SK-N-SH treated with all-trans-retinoic acid at 6 μM for 48 hours (cell line): ENCODE data around the gene CP.

Experiments used
- ATAC-seq: fragments of 200-7000 bp; cut with Tn5 transposase; 3 replicates; pipeline ENCODE4 v1.9.1; 2020; ENCODE audit warnings: mild to moderate bottlenecking, moderate library complexity
- BACH2 ChIP-seq: fragments of 250-450 bp; sonication (Bioruptor Pico); IDR thresholded peaks from 2 replicates; pipeline ENCODE4 v1.9.0; 2021; ENCODE audit warnings: mild to moderate bottlenecking, borderline replicate concordance
- CREB5 ChIP-seq: fragments of 250-450 bp; sonication (Bioruptor Pico); IDR thresholded peaks from 2 replicates; pipeline ENCODE4 v1.5.1; 2020; ENCODE audit warnings: low read depth, mild to moderate bottlenecking, moderate library complexity
- CSDC2 ChIP-seq: fragments of 250-450 bp; sonication (Bioruptor Pico); IDR thresholded peaks from 2 replicates; pipeline ENCODE4 v1.5.0; 2020; ENCODE audit warnings: mild to moderate bottlenecking, moderate library complexity
- CSRNP3 ChIP-seq: fragments of 250-450 bp; sonication (Bioruptor Pico); IDR thresholded peaks from 2 replicates; pipeline ENCODE4 v1.5.1; 2021; ENCODE audit warnings: mild to moderate bottlenecking, moderate library complexity
- ESRRG ChIP-seq: fragments of 250-450 bp; sonication (Bioruptor Pico); IDR thresholded peaks from 2 replicates; pipeline ENCODE4 v1.6.1; 2021; ENCODE audit warnings: mild to moderate bottlenecking
- GLIS3 ChIP-seq: fragments of 250-450 bp; sonication (Bioruptor Pico); IDR thresholded peaks from 2 replicates; pipeline ENCODE4 v1.5.0; 2020; ENCODE audit warnings: mild to moderate bottlenecking, moderate library complexity
- ISL1 ChIP-seq: fragments of 250-450 bp; sonication (Bioruptor Pico); IDR thresholded peaks from 2 replicates; pipeline ENCODE4 v2.1.2; 2022; ENCODE audit warnings: mild to moderate bottlenecking, moderate library complexity
- OSR1 ChIP-seq: fragments of 250-450 bp; sonication (Bioruptor Pico); IDR thresholded peaks from 2 replicates; pipeline ENCODE4 v1.8.0; 2022; ENCODE audit warnings: moderate library complexity, mild to moderate bottlenecking, inconsistent platforms
- PATZ1 ChIP-seq: fragments of 250-450 bp; sonication (Bioruptor Pico); IDR thresholded peaks from 2 replicates; pipeline ENCODE4 v1.8.0; 2020; ENCODE audit warnings: mild to moderate bottlenecking, moderate library complexity, borderline replicate concordance
- POU6F1 ChIP-seq: fragments of 250-450 bp; sonication (Bioruptor Pico); IDR thresholded peaks from 2 replicates; pipeline ENCODE4 v1.8.0; 2021; ENCODE audit warnings: low read depth, mild to moderate bottlenecking, moderate library complexity, borderline replicate concordance
- RARB ChIP-seq: fragments of 250-450 bp; sonication (Bioruptor Pico); IDR thresholded peaks from 2 replicates; pipeline ENCODE4 v1.8.0; 2021; ENCODE audit warnings: mild to moderate bottlenecking, moderate library complexity
- SNAI2 ChIP-seq: fragments of 250-450 bp; sonication (Bioruptor Pico); IDR thresholded peaks from 2 replicates; pipeline ENCODE4 v1.5.0; 2020; ENCODE audit warnings: mild to moderate bottlenecking, moderate library complexity
- TCF4 ChIP-seq: fragments of 250-450 bp; sonication (Bioruptor Pico); IDR thresholded peaks from 2 replicates; pipeline ENCODE4 v1.8.0; 2021; ENCODE audit warnings: mild to moderate bottlenecking, moderate library complexity, borderline replicate concordance
- TOX ChIP-seq: fragments of 250-450 bp; sonication (Bioruptor Pico); IDR thresholded peaks from 2 replicates; pipeline ENCODE4 v1.8.0; 2021; ENCODE audit warnings: mild to moderate bottlenecking, moderate library complexity, borderline replicate concordance
- TSHZ2 ChIP-seq: fragments of 250-450 bp; sonication (Bioruptor Pico); IDR thresholded peaks from 2 replicates; pipeline ENCODE4 v1.5.0; 2020; ENCODE audit warnings: mild to moderate bottlenecking, moderate library complexity
- ZC3H10 ChIP-seq: fragments of 250-450 bp; sonication (Bioruptor Pico); IDR thresholded peaks from 2 replicates; pipeline ENCODE4 v1.5.1; 2021; ENCODE audit warnings: mild to moderate bottlenecking, moderate library complexity
- ZFP3 ChIP-seq: fragments of 250-450 bp; sonication (Bioruptor Pico); IDR thresholded peaks from 2 replicates; pipeline ENCODE4 v1.5.0; 2020; ENCODE audit warnings: mild to moderate bottlenecking, moderate library complexity
- ZFP30 ChIP-seq: fragments of 450-650 bp; formaldehyde crosslinking; IDR thresholded peaks from 2 replicates; pipeline ENCODE4 v1.5.0; 2022; ENCODE audit warnings: mild to moderate bottlenecking, moderate library complexity
- ZNF565 ChIP-seq: fragments of 450-650 bp; formaldehyde crosslinking; conservative IDR thresholded peaks from 2 replicates; pipeline ENCODE4 v1.5.0; 2020; ENCODE audit warnings: low read depth, mild to moderate bottlenecking, moderate library complexity
- ZNF70 ChIP-seq: fragments of 450-650 bp; formaldehyde crosslinking; IDR thresholded peaks from 2 replicates; pipeline ENCODE4 v1.5.0; 2020; ENCODE audit warnings: mild to moderate bottlenecking, moderate library complexity
- ZNF8 ChIP-seq: fragments of 450-650 bp; formaldehyde crosslinking; IDR thresholded peaks from 2 replicates; pipeline ENCODE4 v1.5.0; 2020; ENCODE audit warnings: mild to moderate bottlenecking, moderate library complexity

Gene CP

GRCh38 chr3:149233323-149233722 is 11.7 kb upstream of the CP start:
- TF ChIP-seq TOX (CRISPR knock-in tag) = no peak
- TF ChIP-seq TSHZ2 (CRISPR knock-in tag) = no peak
- TF ChIP-seq ESRRG (CRISPR knock-in tag) = no peak
- TF ChIP-seq TCF4 (CRISPR knock-in tag) = no peak
- no peak for TF ChIP-seq BACH2 (CRISPR knock-in tag)
- TF ChIP-seq ZFP30 (CRISPR knock-in tag) = no peak
- no peak for TF ChIP-seq ZC3H10 (CRISPR knock-in tag)
- TF ChIP-seq CSDC2 = no peak
- TF ChIP-seq POU6F1 = no peak
- TF ChIP-seq CSRNP3 = no peak
- no peak for TF ChIP-seq RARB (CRISPR knock-in tag)
- TF ChIP-seq CREB5 = no peak
- TF ChIP-seq ZNF565 (CRISPR knock-in tag) = no peak
- no peak for TF ChIP-seq GLIS3 (CRISPR knock-in tag)
- TF ChIP-seq PATZ1 (CRISPR knock-in tag) = no peak
- TF ChIP-seq SNAI2 (CRISPR knock-in tag) = no peak
- TF ChIP-seq ZNF8 (CRISPR knock-in tag) = no peak
- no peak for TF ChIP-seq OSR1
- TF ChIP-seq ISL1 (CRISPR knock-in tag) = no peak
- no peak for ATAC-seq

GRCh38 chr3:149231871-149232270 is 10.2 kb upstream of the CP start:
- TF ChIP-seq ZNF565 (CRISPR knock-in tag) (no peak), BACH2 (CRISPR knock-in tag) (no peak), ZNF70 (CRISPR knock-in tag) (no peak), ZFP3 (CRISPR knock-in tag) (no peak), TOX (CRISPR knock-in tag) (no peak), GLIS3 (CRISPR knock-in tag) (no peak)

GRCh38 chr3:149227591-149228268 is 6.1 kb upstream of the CP start:
- TF ChIP-seq ESRRG (CRISPR knock-in tag) = no peak
- no peak for TF ChIP-seq ZFP3 (CRISPR knock-in tag)
- TF ChIP-seq SNAI2 (CRISPR knock-in tag) = no peak
- no peak for ATAC-seq

More at GRCh38 chr3:149231871-149232270, 10.2 kb upstream of the CP start:
- no peak for ATAC-seq
